Adipocyte (in vitro differentiated cells): Measurements from ENCODE around the gene CBX8.

Experiments
- DNase-seq: peaks from one replicate; pipeline ENCODE4 v3.0.0-alpha.2; 2015; ENCODE audit warnings: low read depth
- H3K27me3 ChIP-seq: replicated peaks from 2 replicates; pipeline ENCODE4 v1.7.0; 2013; ENCODE audit warnings: mild to moderate bottlenecking, low read length, moderate library complexity; ENCODE audit not compliant: control insufficient read depth, insufficient read depth
- H3K36me3 ChIP-seq: 2 replicates; pipeline ENCODE4 v1.7.0; 2013; ENCODE audit warnings: low read length, mild to moderate bottlenecking, moderate library complexity; ENCODE audit not compliant: control insufficient read depth, insufficient read depth, severe bottlenecking
- H3K4me1 ChIP-seq: 2 replicates; pipeline ENCODE4 v1.7.0; 2013; ENCODE audit warnings: mild to moderate bottlenecking, low read length, moderate library complexity; ENCODE audit not compliant: control insufficient read depth, insufficient read depth
- H3K4me3 ChIP-seq: 2 replicates; pipeline ENCODE4 v1.7.0; 2013; ENCODE audit warnings: mild to moderate bottlenecking, low read length, moderate library complexity
- H3K9ac ChIP-seq: 2 replicates; pipeline ENCODE4 v1.7.0; 2013; ENCODE audit warnings: mild to moderate bottlenecking, low read length, moderate library complexity
- H3K9me3 ChIP-seq: 2 replicates; pipeline ENCODE4 v1.7.0; 2013; ENCODE audit warnings: mild to moderate bottlenecking, low read length, moderate library complexity; ENCODE audit not compliant: control insufficient read depth

CBX8 gene

GRCh38 chr17:79800325-79801155, 3.7 kb upstream of the CBX8 start:
- Histone ChIP-seq H3K4me3 (peak overlapping the region; percentile 41), H3K36me3 (no peaks in the 10 kb centered on the region), H3K9ac (no peak overlapping the region), H3K4me1 (peaks cover 35% of the 10 kb centered on the region), H3K9me3 (peaks cover 3% of the 10 kb centered on the region), H3K27me3 (peaks cover 69% of the 10 kb centered on the region)
- no peak for DNase-seq

- peaks cover 3% of the 10 kb centered on the region for H3K9me3 ChIP-seq
- H3K4me1 ChIP-seq, result peaks cover 35% of the 10 kb centered on the region
- H3K4me3 ChIP-seq, result no peak overlapping the region
- H3K27me3 ChIP-seq, result peaks cover 61% of the 10 kb centered on the region
- H3K36me3 ChIP-seq, result no peaks in the 10 kb centered on the region
- no peak overlapping the region for H3K9ac ChIP-seq
- DNase-seq, result no peak
These were observed 2.9 kb upstream of the CBX8 start for GRCh38 chr17:79799538-79800324.

DNA sequence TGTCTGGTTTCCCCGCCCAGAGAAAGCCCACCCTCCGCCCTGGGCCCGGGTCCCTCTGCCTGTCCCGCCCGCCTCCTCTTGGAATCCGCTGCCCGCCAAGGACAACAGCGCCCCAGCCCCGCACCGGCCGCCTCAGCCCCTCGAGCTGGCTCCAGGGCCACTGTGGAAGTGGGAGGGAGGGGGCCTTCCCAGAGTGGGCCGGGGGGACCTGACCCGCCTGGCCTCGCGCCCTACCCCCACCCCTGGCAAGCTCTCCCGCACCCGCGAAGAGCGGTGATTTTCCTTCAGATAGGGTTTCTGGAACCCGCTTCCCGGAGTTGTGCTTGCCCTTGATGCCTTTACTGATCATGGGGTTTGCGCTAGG, 2.3 kb upstream of the CBX8 start:
- no peak overlapping the region for H3K9ac ChIP-seq
- peaks cover 55% of the 10 kb centered on the region for H3K27me3 ChIP-seq
- DNase-seq, result no peak
- H3K36me3 ChIP-seq, result no peaks in the 10 kb centered on the region
- H3K4me1 ChIP-seq, result peaks cover 35% of the 10 kb centered on the region
- H3K9me3 ChIP-seq, result peaks cover 3% of the 10 kb centered on the region
- no peak overlapping the region for H3K4me3 ChIP-seq

DNA sequence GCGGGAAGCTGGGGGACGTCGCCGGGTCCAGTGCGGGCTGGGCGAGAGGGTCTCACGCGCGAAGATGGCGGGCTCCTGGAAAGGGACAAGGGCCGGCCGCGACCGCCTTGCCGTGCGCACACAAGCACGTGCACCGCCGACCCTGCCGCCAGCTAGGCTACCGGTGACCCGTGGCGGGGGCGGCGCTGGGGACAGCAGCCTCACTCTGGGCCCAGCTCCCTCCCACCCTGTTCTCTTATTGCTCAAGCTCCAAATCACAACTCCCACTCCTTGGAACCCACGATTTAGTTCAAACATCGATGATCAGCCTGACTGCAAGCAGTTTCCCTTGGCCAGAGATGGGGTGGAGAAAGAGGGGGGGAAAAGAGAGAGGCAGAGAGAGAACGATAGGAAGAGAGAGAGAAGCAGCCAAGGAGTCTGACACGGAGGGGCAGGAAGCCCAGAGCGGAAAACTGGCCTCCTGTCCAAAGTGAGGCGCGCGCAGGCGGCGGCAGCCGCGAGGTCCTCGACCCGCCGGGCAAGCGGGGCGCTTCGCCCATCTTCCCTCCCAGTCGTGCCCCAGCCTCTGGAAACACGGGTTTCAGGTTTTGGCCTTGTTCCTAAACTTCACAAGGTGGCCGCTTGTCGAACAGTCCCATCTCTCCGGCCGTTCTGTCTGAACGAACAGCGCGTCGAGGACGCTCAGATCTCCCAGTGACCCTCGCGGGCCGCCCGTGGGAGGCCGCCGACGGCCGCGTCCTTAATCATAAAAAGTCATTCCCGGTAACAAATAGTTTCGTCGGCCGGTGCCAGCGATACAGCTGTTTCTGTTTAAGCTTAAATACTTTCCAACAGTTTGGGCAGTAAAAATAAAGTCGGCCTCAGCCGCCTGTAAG, 1.7 kb upstream of the CBX8 start:
- peaks cover 49% of the 10 kb centered on the region for H3K27me3 ChIP-seq
- H3K9me3 ChIP-seq, result peaks cover 3% of the 10 kb centered on the region
- peaks cover 41% of the 10 kb centered on the region for H3K4me1 ChIP-seq
- peak overlapping the region; percentile 69 for H3K4me3 ChIP-seq
- no peaks in the 10 kb centered on the region for H3K36me3 ChIP-seq
- no peak overlapping the region for H3K9ac ChIP-seq
- DNase-seq, result peak; percentile 68

DNA sequence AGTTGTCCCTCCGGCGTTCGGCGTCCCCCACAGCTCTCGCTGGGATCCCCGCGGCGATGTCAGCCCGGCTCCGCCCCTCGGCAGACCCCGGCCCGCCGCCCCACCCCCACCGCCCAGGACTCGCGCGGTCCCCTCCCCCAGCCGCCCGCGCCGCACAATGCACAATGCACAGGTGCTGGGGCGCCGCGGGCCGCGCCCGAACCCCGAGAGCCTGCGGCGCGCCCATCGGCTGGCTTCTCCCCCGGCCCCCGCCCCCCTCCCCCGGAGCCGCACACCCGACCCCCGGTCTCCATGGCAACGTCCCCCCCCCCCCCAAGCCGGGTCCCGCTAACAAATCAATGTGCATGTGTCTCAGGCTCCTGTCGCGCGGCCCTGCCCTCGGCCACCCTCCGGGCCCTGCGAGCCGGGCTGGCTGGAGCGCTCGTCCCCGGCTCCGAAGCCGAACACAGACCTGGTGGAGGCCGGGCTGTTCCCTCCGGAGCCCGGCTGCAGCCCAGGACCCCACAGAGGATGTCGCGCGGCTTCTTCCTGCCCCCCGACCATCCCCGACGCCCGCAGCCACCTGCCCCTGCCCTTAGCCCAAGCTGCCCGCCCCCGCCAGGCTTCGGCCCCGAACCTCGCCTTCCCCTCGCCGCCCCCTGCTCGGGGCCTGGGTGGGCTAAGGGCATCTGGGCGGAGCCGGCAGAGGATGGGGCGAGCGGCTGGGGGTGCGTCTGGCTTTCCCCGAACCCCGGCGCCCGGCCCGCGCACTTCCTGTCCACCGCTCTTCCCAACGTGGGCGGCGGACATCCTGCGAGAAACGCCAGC, 818 bp upstream of the CBX8 start:
- peak overlapping the region; percentile 69 for H3K4me3 ChIP-seq
- peaks cover 42% of the 10 kb centered on the region for H3K27me3 ChIP-seq
- H3K4me1 ChIP-seq, result peaks cover 46% of the 10 kb centered on the region
- DNase-seq, result peak; percentile 38
- peaks cover 3% of the 10 kb centered on the region for H3K9me3 ChIP-seq
- H3K9ac ChIP-seq, result peak overlapping the region; percentile 46
- no peaks in the 10 kb centered on the region for H3K36me3 ChIP-seq

DNA sequence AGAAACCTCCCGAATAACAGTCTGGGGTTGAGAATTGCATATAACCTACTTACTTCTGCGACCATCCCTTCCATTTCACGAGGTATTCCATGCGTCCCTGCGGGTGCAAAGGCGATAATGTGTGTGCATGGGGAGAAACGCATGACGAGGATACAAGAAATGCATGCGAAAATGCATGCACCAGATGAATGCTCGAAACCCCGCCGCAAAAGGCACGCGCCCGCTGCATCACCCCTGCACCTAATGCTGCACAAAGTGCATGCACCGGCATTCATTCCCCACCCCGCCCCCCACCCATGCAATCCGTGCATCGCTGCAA, 474 bp downstream of the CBX8 start:
- Histone ChIP-seq H3K4me1 (peaks cover 49% of the 10 kb centered on the region), H3K27me3 (peaks cover 40% of the 10 kb centered on the region), H3K9ac (peak overlapping the region; percentile 90), H3K9me3 (no peaks in the 10 kb centered on the region), H3K36me3 (no peaks in the 10 kb centered on the region), H3K4me3 (peak overlapping the region; percentile 82)
- no peak for DNase-seq

DNA sequence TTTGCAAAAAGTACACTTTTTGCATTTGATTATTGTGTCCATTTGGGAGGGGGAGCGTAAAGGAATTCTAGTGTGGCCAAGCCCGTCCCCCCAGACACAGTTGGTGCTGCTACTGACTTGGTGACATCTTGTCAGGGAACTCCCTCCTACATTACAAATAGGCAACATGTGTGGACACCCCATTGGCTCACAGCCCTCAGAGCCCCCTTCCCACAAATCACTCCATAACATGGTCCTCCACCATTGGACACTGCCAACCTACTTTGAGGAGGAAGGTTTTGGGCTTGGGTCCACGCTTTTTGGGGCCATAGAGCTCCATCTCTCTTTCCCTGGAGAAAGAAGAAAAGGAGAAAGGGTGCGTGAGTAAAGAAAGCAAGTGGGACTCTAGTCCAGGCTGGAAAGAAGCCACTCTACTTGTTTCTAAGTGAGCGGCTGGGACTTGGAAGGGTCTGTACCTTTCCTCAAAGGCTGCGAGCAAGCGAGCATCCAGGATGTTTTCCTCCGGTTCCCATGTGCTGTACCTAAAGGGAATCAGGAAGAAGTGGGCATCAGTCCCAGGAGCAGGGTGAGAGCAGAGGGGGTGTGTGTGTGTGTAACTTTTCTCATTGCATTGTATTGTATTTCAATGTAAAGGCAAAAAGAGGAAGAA, 958 bp downstream of the CBX8 start:
- H3K36me3 ChIP-seq, result no peaks in the 10 kb centered on the region
- peaks cover 48% of the 10 kb centered on the region for H3K4me1 ChIP-seq
- peak overlapping the region; percentile 82 for H3K4me3 ChIP-seq
- H3K27me3 ChIP-seq, result peaks cover 40% of the 10 kb centered on the region
- H3K9ac ChIP-seq, result peak overlapping the region; percentile 90
- no peaks in the 10 kb centered on the region for H3K9me3 ChIP-seq
- no peak for DNase-seq

- Histone ChIP-seq H3K9me3 (no peaks in the 10 kb centered on the region), H3K36me3 (no peaks in the 10 kb centered on the region), H3K4me3 (no peak overlapping the region), H3K4me1 (peaks cover 42% of the 10 kb centered on the region), H3K27me3 (peaks cover 40% of the 10 kb centered on the region), H3K9ac (no peak overlapping the region)
- no peak for DNase-seq
These were observed 2.0 kb downstream of the CBX8 start for GRCh38 chr17:79794659-79795511.

GRCh38 chr17:79793924-79794304, 3.0 kb downstream of the CBX8 start:
- Histone ChIP-seq H3K4me1 (peaks cover 36% of the 10 kb centered on the region), H3K9me3 (no peaks in the 10 kb centered on the region), H3K4me3 (peak overlapping the region; percentile 76), H3K36me3 (no peaks in the 10 kb centered on the region), H3K9ac (peak overlapping the region; percentile 77), H3K27me3 (peaks cover 42% of the 10 kb centered on the region)
- peak; percentile 79 for DNase-seq
